Ramos (cell line): ENCODE measurements around the gene CRB1.

Experiments
- in situ Hi-C: fragments of 300-500 bp; cut with MboI; formaldehyde crosslinking; loops from one replicate; pipeline ENCODE4 v1.14.3; 2022; ENCODE audit warnings: low sequenced_read_pairs; ENCODE audit not compliant: unreplicated experiment

Gene CRB1

DNA sequence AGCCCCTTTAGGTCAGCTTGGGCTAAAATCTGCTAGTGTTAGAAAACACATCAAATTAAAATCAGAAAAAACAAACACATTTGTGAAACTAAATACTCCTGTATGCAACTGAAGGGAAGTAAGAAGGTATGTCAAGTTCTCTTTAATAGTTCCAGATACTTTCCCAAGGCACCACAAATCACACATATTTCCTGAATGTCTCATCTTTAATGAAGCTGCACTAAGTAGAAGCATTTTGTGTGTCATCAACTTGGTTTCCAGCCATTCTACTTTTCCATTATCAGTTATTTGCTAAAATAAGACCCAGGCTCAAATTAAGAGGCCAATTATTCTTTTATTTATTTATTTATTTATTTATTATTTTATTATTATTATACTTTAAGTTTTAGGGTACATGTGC lies 34.7 kb downstream of the CRB1 start:
- in situ Hi-C loops = no loop called here

DNA sequence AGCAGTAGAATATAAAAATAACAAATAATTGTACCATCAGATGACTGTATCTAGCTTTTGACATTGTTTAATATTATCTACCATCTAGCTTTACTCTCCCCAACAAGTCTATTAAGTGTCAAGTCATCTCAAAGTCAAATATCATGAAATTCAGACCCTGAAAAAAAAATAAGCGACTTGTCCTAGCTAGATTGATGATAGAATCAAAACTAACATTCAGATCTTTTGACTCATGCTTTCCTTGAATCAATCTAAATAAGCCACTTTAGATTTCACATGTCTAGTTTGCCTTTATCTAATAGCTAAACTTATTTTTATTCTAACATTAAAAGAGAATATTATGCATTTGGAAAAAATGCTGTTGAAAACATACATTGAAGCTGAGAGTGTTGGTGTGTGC lies 35.4 kb downstream of the CRB1 start:
- in situ Hi-C loops = no loop called here

DNA sequence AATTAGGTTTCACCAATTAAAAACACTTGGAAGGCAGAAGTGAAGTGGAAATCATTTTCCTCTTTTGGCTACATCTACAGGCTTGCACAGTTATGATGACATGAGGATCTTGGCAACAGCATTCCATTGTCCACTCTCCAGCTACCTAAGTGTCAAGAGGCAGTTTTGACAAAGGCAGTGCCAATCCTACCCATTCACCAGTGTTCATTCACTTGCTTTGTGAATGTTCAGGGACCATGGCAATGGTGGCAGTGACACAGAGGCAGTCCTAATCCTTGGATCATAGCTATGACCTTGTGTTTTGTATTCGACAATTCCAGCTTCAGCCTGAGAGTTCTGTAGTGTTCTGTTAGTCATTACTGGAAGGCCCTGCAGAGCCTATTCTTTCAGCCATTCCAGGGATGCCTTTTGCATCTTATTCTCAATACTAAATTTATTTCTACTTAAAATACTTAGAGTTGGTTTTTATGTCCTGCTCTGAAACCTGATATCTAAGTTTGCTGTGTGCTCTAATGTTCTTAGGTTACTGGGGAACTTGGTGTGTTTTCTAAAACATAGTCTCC lies 36.7 kb downstream of the CRB1 start:
- in situ Hi-C loops = no loop called here

DNA sequence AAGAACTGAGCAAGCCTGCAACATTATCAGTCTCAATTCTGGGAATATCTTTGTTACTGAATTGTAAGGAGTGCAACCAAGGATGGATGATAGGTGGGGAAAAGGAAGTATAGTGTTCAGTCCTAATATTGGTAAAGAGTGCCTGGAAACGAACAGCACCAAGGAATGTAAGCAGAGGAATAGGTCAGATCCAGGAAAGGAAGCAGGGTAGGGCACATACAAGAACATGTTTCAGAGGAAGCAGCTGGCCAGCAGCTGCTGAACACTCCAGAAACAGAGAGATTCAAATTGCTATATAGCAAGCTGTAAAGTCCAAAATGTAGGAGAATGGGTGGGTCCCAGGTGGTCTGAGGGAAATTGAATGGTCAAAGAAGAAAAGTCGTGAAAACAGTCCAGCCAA lies 37.9 kb downstream of the CRB1 start:
- in situ Hi-C loops = no loop called here

DNA sequence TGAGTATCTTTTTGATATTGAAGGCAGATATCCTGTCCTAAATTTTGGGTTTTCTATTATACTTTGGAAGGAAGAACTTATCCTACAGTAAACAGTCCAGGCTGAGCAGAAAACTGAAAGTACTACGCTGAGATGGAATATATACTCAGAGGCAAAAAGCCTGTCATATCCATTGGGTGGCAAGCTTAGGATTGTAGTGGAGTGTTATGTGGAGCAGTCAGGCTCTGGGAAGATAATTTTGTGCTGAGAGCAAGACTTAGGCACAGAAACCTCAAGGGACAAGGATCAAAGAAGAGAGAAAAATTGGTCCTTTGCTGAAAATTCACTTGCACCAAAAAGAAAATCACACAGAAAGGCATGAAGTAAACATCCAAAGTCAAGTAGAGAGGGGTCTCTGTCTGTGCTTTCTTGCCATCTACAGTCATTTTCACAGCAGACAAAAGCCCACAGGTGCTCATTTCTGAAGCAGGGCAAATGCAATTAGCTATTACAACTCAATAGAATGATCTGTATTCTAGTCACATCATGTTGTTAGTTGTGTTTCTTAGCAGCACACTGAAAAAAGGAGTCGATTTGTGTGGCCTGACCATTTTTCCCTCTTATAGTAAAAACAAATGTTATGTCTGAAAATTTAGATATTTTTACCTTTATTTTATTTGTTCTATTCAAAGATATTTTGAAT lies 38.5 kb downstream of the CRB1 start:
- in situ Hi-C loops = no loop called here

DNA sequence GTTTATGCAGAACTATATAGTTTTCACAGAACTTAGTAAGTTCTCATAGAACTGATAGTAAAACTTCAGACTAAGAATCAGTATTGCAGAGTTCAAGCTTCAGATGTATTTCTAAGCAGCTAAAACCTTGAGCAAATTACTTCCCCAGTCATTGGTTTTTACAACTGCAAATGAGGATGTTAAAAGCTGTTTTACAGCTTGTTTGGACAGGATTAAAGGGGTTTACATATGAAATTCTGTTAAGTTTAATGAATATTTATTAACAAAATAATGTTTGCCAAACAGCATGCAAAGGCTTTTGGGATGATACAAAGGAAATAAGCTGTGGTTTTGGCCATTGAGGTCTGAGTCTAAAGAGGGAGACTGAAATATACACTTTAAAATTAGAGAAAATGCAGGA lies 39.1 kb downstream of the CRB1 start:
- in situ Hi-C loops = no loop called here

DNA sequence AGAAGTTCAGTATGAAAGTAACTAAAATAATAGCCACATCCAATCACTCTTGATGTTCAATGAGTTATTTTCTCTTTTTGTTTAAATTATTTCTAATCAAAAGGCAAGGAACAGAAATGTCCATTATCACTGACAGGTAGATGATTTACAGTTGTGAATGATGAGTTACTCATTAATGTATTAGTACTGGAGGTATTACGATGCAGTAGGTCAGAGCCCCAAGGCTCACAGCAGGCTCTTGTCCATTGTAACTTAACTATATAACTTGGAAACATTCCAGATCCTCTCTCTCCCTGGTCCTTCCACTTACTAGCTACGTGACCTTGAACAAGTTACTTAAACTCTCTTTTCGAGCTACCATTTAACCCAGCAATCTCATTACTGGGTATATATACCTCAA lies 39.5 kb downstream of the CRB1 start:
- in situ Hi-C loops = no loop called here

DNA sequence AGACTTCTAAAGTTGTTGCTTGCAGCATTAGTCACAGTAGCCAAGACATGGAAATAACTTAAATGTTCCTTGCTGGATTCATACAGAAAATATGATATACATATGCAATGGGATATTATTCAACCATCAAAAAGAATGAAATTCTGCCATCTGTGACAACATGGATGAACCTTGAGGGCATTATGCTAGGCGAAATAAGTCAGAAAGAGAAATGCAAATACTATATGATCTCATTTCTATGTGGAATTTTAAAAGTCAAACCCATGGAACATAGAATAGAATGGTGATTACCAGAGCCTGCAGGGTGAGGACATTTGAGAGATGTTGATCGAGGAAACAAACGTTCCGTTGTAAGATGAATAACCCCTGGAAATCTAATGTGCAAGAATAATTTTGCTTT lies 43.0 kb downstream of the CRB1 start:
- in situ Hi-C loops = no loop called here

DNA sequence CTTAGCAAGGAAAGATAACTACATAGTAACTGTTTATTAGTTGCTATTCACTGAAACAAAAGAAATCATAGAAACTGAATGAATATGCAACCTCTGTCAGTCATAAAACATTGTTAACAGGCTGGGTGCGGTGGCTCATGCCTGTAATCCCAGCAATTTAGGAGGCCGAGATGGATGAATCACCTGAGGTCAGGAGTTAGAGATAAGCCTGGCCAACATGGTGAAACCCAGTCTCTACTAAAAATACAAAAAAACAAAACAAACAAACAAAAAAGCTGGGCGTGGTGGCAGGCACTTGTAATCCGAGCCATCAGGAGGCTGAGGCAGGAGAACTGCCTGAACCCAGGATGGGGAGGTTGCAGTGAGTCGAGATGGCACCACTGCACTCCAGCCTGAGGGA lies 44.1 kb downstream of the CRB1 start:
- in situ Hi-C loops = no loop called here

DNA sequence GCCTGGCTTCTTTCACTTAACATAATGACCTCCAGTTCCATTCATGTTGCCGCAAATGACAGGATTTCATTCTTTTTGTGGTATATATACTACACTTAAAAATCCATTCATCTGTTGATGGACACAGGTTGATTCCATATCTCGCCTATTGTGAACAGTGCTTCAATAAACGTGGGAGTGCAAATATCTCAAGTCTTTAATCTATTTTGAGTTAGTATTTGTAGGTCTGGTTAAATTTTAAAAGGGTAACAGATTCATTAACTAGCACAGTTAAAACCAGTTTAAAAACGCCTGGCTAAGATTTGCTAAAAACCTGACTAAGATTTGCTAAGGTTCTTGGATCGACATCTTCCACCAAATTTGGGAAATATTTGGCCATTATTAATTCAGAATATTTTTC lies 45.7 kb downstream of the CRB1 start:
- in situ Hi-C loops = no loop called here

DNA sequence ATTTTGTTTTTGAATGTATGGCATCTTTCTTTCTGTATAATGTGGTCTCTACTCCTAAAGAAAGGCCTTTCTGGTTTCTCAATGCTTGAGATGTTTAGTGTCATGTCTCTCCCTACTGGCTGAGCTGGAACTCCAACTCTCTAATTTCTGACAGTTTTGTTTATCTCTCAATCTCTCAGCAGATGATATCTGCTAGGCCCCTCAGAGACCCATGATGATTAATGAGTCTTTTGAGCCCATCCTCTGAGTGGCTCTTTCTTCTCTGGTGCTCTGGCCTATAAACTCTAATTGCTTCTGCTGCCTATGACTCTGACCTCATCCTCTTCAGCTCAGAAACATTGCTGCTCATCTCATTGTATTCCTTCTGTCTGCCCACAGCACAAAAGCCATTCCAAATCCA lies 46.6 kb downstream of the CRB1 start:
- in situ Hi-C loops = no loop called here

DNA sequence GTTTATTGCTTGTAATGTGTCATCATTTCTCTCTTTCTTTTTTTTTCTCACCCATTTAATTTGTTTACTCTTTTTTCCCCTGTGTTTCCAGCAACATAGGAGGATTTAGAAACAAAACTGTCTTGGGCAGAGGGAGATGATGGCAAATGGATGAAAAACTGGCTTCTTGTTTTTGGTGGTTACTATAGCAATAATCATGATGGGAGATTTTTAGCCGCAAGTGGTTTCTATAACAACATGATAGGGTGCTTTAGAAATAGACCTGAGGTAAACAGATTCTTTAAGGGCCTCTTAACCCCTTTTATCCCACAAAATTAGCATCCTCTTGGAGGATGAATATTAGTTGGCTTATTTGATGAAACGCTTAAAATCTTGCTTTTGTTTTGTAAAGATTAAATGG lies 51.6 kb downstream of the CRB1 start:
- in situ Hi-C loops = no loop called here

DNA sequence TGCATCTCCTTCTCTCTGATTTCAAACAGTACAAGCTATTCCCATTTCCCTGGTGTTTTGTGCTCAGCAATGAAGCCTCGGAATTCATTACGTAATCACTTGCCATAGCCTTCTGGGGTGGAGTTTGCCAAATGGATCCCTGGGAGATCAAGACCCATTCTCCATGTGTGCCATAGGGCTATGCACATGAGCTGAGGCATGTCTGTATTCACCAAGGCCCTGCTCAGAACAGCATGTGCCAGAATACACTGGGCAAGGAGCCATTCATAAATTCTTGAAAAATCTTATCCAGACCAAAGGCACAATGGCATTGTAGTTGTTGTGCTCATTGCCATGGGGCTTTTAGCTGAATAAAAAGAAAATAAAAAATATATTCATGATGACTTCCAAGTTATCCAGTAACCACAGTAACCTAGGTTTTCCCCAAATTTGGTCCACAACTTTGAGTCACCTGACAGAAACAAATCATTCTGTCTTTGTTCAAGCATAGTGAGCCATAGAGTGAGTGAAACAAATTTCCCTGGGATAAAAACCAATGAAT lies 53.0 kb downstream of the CRB1 start:
- in situ Hi-C loops = no loop called here

DNA sequence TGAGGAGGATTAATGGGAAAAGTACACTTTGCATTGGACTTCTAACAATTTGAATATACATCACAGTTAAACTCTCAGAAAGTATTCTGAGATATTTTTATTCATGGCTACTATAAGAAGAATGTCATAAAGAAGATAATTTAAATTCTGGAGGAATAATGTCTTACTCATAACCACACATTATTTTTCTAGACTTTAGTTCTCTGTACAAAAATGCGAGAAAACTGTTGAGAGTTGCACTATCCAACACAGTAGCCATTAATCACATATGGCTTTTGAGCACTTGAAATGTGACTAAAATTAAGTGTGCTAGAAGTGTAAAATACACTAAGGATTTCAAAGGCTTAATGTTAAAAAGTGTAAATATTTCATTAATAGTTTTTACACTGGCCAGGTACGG lies 53.8 kb downstream of the CRB1 start:
- in situ Hi-C loops = no loop called here

DNA sequence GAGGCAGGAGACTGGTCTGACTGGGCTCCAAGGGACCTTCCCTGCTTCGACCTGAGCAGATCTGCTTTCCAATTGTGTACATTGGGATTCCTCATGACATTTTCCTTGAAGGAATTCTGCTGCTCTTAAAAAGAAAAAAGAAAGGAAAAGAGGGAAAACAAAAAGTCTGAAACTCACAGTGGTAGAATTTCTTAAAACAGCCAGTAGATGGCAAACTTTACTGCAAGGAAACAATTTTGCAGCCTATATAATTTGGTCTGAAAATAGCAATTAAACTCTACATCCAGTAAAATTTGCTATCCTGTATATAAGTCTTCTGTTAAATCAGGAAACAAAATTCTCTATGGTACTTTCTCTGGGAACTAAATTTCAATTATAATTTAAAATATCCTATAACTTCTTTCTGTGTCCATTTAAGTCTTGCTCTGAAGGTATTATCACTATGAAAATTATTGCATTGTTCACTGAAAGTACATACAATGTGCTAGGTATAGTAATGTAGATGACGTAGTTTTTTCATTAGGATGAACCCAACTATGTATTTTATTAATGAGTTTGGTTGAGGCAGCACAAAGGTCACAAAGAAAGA lies 59.8 kb downstream of the CRB1 start:
- in situ Hi-C loops = no loop called here

DNA sequence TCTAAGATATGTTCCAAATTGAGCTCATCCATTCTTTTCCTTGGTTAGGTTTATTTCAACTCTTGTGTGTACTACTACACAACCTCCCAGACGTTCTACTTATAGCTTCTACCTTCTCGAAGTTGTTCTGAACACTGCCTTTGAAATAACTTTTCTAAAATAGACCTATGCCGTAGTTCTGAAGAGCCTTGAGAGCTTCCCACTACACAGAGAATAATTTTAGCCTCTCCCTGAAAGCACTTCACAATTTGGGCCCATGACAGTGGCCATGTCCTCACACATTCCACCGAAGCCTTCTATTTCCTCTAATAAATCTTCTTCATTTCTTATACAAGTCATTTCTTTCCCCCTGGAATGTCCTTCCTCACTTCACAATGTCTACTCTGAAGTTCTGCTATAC lies 62.2 kb downstream of the CRB1 start:
- in situ Hi-C loops = no loop called here

DNA sequence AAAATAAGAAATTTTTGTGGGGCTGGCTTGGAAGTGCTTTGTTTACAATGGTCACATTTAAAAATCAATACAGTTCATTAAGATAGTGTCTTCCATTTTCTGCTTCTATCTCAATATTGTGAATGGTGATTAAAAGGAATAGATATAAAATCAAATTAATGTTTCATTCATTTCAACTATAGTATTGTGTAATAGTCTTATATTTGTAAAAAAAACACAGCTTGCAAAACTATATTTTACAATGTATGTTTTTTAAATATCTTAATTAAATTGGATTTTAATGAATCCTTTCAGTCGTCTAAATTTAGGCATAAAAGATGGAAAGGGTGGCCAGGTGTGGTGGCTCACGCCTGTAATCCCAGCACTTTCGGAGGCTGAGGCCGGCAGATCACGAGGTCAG lies 63.5 kb downstream of the CRB1 start:
- in situ Hi-C loops = no loop called here

DNA sequence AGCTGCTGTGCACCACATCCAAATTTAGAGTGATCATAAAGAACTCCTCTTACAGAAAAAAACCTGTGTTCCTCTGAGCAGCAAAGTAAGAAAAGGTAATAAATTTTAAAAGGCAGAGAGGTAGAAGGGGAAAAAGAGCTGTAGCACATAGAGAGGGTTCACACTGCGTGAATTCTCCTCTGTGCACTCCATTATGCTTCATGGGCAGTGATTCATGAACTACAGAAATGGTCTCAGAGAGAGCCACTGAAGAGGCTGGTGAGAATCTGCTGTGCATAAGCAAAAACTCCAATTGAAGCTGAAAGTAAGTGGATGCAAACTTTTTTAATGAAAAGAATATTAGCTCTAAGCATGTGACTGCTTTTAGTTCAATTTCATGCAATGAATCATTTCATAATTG lies 65.0 kb downstream of the CRB1 start:
- in situ Hi-C loops = no loop called here

DNA sequence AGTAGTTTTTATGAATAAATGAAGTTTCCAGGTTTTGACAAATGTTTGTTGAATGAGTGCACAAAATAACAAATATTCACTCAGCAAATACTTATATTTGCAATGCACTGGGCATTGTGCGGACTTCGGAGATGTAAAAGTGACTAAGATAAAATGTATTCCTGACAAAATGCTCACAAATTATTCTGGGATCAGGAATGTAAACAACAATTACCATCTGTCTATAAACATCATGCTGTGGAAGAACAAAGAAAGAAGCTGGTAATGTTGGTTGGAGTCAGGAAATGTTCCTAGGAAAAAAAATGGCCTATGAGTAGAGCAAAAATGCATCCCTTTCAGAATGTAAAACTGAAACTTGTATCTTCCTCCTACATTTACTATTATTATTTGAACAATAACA lies 68.5 kb downstream of the CRB1 start:
- in situ Hi-C loops = no loop called here

DNA sequence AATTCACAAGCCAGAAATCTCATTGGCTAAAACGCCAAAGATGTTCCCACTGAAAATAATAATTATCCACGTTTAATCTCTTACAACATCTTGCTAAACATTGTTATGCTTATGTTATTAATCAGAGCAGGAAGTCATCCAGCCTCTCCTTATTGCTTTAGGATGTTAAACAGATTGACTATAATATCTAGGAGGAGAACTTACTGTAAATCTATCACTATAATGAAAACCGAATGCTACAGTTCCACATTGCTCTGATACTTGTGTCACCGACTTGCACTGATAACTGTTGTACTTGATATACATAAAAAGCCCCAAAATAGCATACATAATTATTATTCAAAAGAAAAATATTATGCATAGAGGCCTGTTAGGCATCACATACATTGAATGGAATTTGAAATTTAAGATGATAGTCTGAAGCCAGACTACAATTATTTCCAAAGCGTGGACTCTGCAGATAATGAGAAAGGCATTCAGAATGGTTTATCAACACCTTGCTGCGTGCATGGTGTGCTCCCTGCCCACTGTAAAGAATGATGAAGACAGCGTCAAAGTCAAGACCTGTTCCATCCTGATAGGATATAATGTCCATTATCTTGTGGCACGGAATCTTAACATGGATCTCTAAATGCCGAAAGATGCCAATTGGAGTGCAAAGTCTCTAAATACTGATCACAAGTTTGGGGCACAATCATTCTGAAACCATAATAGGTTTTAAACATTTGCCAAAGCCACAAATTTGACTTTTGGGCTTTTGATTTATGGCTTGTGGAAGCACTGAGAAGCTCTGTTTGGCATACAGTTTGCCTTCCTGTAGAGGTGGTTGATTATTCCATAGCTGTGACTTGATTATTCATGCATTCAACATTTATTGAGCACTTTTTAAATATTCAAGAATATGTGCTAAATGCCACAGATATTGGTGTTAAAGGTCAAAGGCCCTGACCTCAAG lies 71.3 kb downstream of the CRB1 start:
- in situ Hi-C loops = no loop called here

DNA sequence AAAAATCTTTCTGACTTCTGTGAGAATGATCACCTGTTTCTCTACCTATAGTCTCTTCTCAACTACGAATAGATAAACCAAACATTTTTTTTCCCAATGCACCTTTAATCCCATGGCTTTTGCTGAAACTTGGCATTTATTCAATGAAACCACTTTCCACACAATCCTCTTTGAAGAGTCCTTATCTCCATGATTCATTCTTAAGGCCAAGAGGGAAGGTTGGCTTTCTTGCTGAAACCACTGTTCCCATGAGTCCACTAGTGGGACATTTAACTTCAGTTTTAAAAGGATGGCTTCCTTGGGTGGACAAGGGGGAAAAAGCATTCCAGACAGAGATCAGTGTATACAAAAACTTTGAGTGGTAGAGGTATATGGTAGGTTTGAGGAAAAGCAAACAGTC lies 73.6 kb downstream of the CRB1 start:
- in situ Hi-C loops = no loop called here
